Measurements from ENCODE around the gene MRTFB. TPM values are rescaled to one million over a fixed set of nuclear protein-coding genes. Genes with fewer than 3 reads are reported as not detected.

The MRTFB gene
- polyA plus RNA-seq, 1 experiment, result 10.5 TPM

GRCh38 chr16:14286368-14287230, 215.5 kb downstream of the MRTFB start:
- TF ChIP-seq CTCF (IDR thresholded peaks at IDR 0.05; ENCODE audit: low read depth, low read length), result no peak

DNA sequence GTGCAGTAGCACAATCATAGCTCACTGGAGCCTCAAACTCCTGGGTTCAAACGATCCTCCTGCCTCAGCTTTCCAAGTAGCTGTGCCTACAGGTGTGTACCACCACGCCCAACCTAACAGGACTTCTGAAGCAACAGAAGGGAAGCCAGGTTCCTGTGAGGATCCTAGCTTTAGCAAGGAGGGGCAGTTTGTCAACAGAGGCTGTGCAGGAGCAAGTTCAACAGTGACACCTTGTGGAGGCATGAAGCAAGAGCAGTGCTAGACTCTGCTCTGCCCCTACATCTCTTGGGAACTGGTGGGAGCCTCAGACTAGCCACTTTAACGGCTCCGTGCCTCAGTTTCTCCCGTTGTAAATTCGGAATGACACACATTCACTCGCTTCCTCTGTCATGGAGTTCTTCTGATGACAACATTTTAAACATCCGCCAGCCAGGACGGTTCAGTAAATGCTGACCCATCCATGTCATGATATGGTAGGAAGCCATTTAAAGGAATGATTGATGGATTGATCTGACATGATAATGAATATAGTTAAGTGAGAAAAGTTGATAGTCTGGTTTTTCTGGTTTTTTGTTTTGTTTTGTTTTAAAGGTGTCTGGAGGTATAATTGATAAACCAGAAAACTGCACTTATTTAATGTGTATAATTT, 218.7 kb downstream of the MRTFB start:
- peak; percentile 46 for TF ChIP-seq CTCF (IDR thresholded peaks at IDR 0.05; ENCODE audit: low read depth, low read length)
- H3K27me3 ChIP-seq (ENCODE audit: control insufficient read depth, insufficient read depth, low read length), result no peaks in the 10 kb centered on the region
- CTCF ChIA-PET, result interaction anchor here (0.6 kb wide), 2 partner anchors 10 to 388 kb away, joined by 3 read pairs; no protein-coding TSS in a partner anchor
- DNase-seq (ENCODE audit: low read depth, low spot score), result no peak
- H3K9me3 ChIP-seq (ENCODE audit: control insufficient read depth, insufficient read depth, low read length), result peaks cover 13% of the 10 kb centered on the region
- no peak overlapping the region for H3K27ac ChIP-seq (ENCODE audit: low read depth, low read length)
- H3K4me3 ChIP-seq (ENCODE audit: low read depth, low read length), result no peak overlapping the region
- POLR2A ChIA-PET, result no interaction called here

More at GRCh38 chr16:14286368-14287230, 215.5 kb downstream of the MRTFB start:
- ChIA-PET CTCF (interaction anchor here (1.2 to 3.6 kb wide), 5 partner anchors 8 to 367 kb away, joined by 3 to 18 read pairs (median 5); partner anchors contain the start of gene ERCC4), POLR2A (interaction anchor here (0.6 to 1.3 kb wide), 4 partner anchors 14 to 367 kb away, joined by 3 to 5 read pairs (median 5); no protein-coding TSS in a partner anchor)
- Histone ChIP-seq H3K27me3 (ENCODE audit: control insufficient read depth, insufficient read depth, low read length) (no peaks in the 10 kb centered on the region), H3K27ac (ENCODE audit: low read depth, low read length) (peak overlapping the region; percentile 39), H3K9me3 (ENCODE audit: control insufficient read depth, insufficient read depth, low read length) (peaks cover 13% of the 10 kb centered on the region), H3K4me3 (ENCODE audit: low read depth, low read length) (peak overlapping the region; percentile 43)
- DNase-seq (ENCODE audit: low read depth, low spot score), result no peak

DNA sequence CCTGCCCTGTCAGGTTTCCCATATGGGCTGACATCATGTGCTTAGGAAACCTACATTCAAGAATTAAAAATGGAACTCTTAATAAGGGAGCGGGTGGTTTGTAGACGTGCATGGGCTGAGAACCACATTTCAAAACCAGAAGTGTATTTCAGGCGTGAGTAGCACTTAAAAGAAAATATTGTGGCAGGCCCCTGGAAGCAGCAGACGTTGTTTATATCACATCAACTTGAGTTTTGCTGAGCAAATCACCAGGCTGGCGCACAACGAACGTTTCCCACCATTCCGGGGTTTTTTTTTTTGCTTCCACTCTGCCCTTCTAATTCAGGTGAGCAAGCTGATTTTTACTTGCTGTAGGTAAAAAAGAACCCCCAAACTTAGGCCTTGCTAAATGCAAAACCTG, 220.2 kb downstream of the MRTFB start:
- peaks cover 10% of the 10 kb centered on the region; the same call in 1 of the 2 replicates for H3K9me3 ChIP-seq (ENCODE audit: control insufficient read depth, insufficient read depth, low read length)
- no peaks in the 10 kb centered on the region for H3K27me3 ChIP-seq (ENCODE audit: control insufficient read depth, insufficient read depth, low read length)
- no peak for TF ChIP-seq CTCF (IDR thresholded peaks at IDR 0.05; ENCODE audit: low read depth, low read length)
- ChIA-PET CTCF (no interaction called here), POLR2A (no interaction called here)
- no peak for DNase-seq (ENCODE audit: low read depth, low spot score)
- H3K27ac ChIP-seq (ENCODE audit: low read depth, low read length), result no peak overlapping the region
- H3K4me3 ChIP-seq (ENCODE audit: low read depth, low read length), result no peak overlapping the region

GRCh38 chr16:14292051-14292825, 221.1 kb downstream of the MRTFB start:
- DNase-seq (ENCODE audit: low read depth, low spot score), result no peak
- H3K27me3 ChIP-seq (ENCODE audit: control insufficient read depth, insufficient read depth, low read length), result no peaks in the 10 kb centered on the region
- H3K27ac ChIP-seq (ENCODE audit: low read depth, low read length), result no peak overlapping the region
- no peak overlapping the region for H3K4me3 ChIP-seq (ENCODE audit: low read depth, low read length)
- TF ChIP-seq CTCF (IDR thresholded peaks at IDR 0.05; ENCODE audit: low read depth, low read length), result no peak
- H3K9me3 ChIP-seq (ENCODE audit: control insufficient read depth, insufficient read depth, low read length), result peaks cover 10% of the 10 kb centered on the region; the same call in 1 of the 2 replicates
- CTCF ChIA-PET, result no interaction called here
- POLR2A ChIA-PET, result no interaction called here

Measured in AG04450 (cell line).